Measurements from ENCODE around the gene FBXW4.

Gene FBXW4

DNA sequence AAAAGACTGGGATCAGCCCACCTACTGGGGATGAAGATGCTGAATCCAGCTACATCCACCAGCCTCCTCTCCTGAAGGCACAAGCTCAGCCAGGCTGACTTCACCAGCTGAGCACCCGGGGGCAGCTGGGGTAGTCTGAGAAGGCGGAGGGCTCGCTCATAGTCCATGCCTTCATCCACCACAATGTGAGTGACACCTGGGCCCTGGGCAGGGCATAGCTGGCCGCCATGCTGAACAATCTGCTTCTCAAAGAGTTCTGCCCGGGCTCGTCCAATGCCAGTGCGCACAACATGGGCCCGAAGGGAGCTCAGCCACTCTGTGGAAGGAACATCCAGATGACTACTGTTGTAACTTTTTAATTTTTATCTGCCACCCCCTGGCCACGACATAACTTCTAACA is 109.1 kb downstream of the FBXW4 start:
- ChIA-PET CTCF (interaction anchor here (1.0 to 12.5 kb wide), 3 partner anchors 10 to 374 kb away, joined by 3 to 145 read pairs (median 3); no protein-coding TSS in a partner anchor), POLR2A (no interaction called here)
- TF ChIP-seq, protein P1, sequence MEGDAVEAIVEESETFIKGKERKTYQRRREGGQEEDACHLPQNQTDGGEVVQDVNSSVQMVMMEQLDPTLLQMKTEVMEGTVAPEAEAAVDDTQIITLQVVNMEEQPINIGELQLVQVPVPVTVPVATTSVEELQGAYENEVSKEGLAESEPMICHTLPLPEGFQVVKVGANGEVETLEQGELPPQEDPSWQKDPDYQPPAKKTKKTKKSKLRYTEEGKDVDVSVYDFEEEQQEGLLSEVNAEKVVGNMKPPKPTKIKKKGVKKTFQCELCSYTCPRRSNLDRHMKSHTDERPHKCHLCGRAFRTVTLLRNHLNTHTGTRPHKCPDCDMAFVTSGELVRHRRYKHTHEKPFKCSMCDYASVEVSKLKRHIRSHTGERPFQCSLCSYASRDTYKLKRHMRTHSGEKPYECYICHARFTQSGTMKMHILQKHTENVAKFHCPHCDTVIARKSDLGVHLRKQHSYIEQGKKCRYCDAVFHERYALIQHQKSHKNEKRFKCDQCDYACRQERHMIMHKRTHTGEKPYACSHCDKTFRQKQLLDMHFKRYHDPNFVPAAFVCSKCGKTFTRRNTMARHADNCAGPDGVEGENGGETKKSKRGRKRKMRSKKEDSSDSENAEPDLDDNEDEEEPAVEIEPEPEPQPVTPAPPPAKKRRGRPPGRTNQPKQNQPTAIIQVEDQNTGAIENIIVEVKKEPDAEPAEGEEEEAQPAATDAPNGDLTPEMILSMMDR (IDR thresholded peaks at IDR 0.05; ENCODE audit: insufficient read depth, low read length, missing control alignments), result no peak
- no peak for DNase-seq (ENCODE audit: low read depth, low spot score)
- H3K4me3 ChIP-seq (ENCODE audit: low read depth, low read length), result no peak overlapping the region

DNA sequence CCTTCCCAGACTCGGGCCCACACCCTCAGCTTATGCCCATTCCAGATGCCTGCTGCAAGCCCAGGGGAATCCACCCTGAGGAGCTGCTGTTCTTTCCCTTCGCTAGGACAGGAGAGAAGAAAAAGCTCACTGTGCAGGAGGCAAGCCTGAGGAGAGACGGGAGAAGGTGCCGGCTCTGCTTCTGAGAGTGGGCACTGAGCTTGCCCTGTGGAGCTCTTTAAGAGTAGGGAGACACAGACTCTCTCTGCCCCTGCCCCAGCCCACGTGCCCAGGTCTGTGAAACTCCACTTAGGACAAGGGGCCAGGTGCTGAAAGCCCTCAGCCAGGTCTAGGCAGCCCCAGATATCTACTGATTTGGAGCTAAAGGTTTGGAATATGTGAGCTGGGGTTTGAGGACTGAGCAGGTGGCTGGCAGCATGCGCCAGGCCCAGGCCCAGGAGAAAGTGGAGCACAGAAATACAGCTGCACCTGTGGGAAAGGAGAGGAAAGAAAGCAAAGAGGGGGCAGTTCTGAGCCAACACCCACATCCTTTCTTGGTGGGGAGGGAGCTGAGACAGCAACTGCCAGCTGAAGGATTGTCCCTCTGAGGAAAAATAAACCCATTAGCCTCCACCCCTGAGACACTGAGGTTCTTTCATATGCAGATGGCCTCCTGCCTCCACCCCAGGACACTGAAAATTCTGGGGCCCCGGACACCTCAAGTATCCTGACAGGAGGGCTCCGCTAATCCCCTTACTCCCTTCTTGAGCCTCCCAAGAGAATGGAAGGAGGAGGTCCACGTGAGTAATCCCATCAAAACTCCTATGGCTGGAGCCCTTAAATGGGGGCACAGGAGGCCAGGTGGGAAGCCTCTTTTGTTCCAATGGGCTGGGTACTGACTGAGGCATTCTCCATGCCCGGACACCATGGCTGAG is 114.2 kb downstream of the FBXW4 start:
- CTCF ChIA-PET, result interaction anchor here (0.8 to 12.5 kb wide), 3 partner anchors 10 to 367 kb away, joined by 3 to 145 read pairs (median 16); no protein-coding TSS in a partner anchor
- DNase-seq (ENCODE audit: low read depth, low spot score), result no peak
- TF ChIP-seq, protein P1 (IDR thresholded peaks at IDR 0.05; ENCODE audit: insufficient read depth, low read length, missing control alignments), result no peak
- H3K4me3 ChIP-seq (ENCODE audit: low read depth, low read length), result no peak overlapping the region
- POLR2A ChIA-PET, result no interaction called here

DNA sequence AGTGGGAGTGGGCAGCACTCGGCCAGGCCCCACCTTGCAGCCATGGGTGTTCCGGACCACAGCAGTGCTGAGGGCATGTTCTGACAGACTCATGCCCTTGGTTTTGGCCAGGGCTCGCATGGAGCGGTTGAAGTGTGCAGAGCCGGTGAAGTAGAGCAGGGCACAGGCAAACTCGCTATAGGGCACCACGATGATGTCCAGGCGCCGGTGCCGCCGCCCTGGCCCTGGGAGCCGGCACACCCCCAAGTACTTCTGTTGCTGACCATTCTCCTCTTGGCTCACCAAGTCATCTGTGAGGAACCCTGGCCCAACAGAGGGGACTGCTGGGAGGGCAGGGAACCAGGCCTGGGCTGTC is 115.5 kb downstream of the FBXW4 start:
- no peak overlapping the region for H3K4me3 ChIP-seq (ENCODE audit: low read depth, low read length)
- CTCF ChIA-PET, result interaction anchor here (2.9 to 12.5 kb wide), 2 partner anchors 9 to 365 kb away, joined by 16 to 145 read pairs; no protein-coding TSS in a partner anchor
- POLR2A ChIA-PET, result no interaction called here
- no peak for DNase-seq (ENCODE audit: low read depth, low spot score)
- TF ChIP-seq, protein P1 (IDR thresholded peaks at IDR 0.05; ENCODE audit: insufficient read depth, low read length, missing control alignments), result no peak

DNA sequence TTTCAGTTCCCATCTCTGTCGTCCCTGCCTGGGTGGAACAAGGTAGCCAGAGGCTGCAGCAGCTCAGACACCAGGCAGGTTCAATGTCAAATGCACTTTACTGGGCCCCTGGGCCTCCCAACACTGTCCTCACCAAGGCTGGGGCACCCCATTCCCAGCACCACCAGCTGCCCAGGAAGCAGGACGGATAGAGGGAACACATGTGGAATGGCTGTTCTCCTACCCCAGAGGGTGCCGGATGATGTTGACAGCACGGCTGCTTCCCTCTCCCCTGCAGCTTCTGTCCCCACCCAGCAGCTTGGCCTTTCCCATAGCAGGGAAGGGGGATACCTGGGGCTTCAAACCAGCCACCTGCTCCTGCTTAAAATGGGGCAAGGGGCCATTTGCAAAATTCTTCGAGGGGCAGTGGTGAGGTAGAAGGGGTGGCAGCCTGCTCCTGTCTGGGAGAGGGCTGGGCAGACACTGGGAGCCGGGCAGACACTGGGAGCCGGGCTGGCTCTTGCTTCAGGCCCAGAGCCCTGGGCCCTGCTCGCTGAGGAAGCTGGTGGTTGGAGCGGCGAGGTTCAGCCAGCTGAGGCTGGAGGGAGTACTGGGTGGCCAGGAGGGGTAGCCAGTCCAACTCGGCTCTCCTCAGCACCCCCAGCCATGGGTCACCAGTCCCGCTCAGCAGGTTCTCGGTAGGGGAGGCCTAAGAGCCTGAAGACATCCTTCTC is 116.0 kb downstream of the FBXW4 start:
- ChIA-PET POLR2A (no interaction called here), CTCF (interaction anchor here (1.6 to 12.5 kb wide), 3 partner anchors 8 to 365 kb away, joined by 4 to 145 read pairs (median 16); no protein-coding TSS in a partner anchor)
- no peak for DNase-seq (ENCODE audit: low read depth, low spot score)
- H3K4me3 ChIP-seq (ENCODE audit: low read depth, low read length), result no peak overlapping the region
- TF ChIP-seq, protein P1 (IDR thresholded peaks at IDR 0.05; ENCODE audit: insufficient read depth, low read length, missing control alignments), result no peak

DNA sequence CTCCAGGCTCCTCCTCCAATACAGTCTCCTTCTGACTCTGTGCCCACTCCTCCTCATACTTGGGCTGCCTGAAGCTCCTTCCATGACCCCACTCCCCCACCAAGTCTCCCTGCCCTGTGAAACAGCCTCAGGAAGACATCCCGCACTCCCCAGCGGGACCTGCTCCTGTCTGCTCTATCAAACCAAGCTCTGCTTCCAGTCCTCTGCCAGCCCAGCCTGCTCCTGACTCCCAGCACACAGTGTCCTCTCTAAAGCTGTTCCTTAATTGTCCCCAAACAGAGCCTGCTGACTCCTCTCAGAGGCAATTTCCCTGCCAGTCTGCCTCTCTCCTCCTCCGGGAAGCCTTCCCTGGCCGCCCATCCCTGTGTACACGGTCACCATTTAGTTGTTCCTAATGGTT is 116.8 kb downstream of the FBXW4 start:
- TF ChIP-seq, protein P1 (IDR thresholded peaks at IDR 0.05; ENCODE audit: insufficient read depth, low read length, missing control alignments), result no peak
- ChIA-PET CTCF (interaction anchor here (1.6 to 12.5 kb wide), 3 partner anchors 7 to 364 kb away, joined by 4 to 145 read pairs (median 16); no protein-coding TSS in a partner anchor), POLR2A (no interaction called here)
- no peak overlapping the region for H3K4me3 ChIP-seq (ENCODE audit: low read depth, low read length)
- DNase-seq (ENCODE audit: low read depth, low spot score), result no peak
